ENCODE results near the gene DIAPH3.

GRCh38 chr13:59635589-59635988 is 528.1 kb downstream of the DIAPH3 start:
- TF ChIP-seq CTCF (IDR thresholded peaks at IDR 0.05) (no peak), ZFX (IDR thresholded peaks at IDR 0.05; ENCODE audit: borderline replicate concordance) (no peak)

All from 22Rv1 (cell line).